MCF 10A (cell line): ENCODE measurements around the gene ETFDH. TPM values are rescaled to one million over a fixed set of nuclear protein-coding genes. Genes with fewer than 3 reads are reported as not detected.
"Not testable (repeated sequence)": the region's sequence is repeated elsewhere in the genome, so short reads cannot be mapped to it uniquely, and the experiment has no call there.

ENCODE experiments used
- BruUV-seq: library from RNA; stranded (reverse); fragments of 400-500 nt; replicated peaks from 2 replicates; lab custom pipeline; 2021; lab: Mats Ljungman, UMichigan
- CTCF ChIA-PET: fragments of 300-600 bp; sonication (Branson Sonifier 250); formaldehyde crosslinking; extraction: SDS; loops from one replicate; lab custom pipeline; 2021; ENCODE audit warnings: antibody characterized with exemption, inconsistent platforms; lab: Yijun Ruan, JAX
- POLR2A ChIA-PET: fragments of 300-600, 350-650 bp; sonication (Branson Sonifier 250); formaldehyde crosslinking; extraction: SDS; loops from one replicate; lab custom pipeline; 2020; ENCODE audit warnings: antibody characterized with exemption, inconsistent platforms; lab: Yijun Ruan, JAX
- DNase-seq: peaks from one replicate; pipeline ENCODE4 v3.0.0-alpha.2; 2018; ENCODE audit not compliant: unreplicated experiment
- H3K27ac Mint-ChIP-seq: one replicate; pipeline ENCODE4 v1.8.0; 2022; ENCODE audit warnings: mild to moderate bottlenecking, low read depth, mixed read lengths; ENCODE audit not compliant: unreplicated experiment
- H3K27me3 Mint-ChIP-seq: one replicate; pipeline ENCODE4 v1.8.0; 2022; ENCODE audit warnings: mixed read lengths; ENCODE audit not compliant: insufficient read depth, unreplicated experiment
- H3K36me3 Mint-ChIP-seq: one replicate; pipeline ENCODE4 v1.8.0; 2022; ENCODE audit warnings: mild to moderate bottlenecking, moderate library complexity, mixed read lengths; ENCODE audit not compliant: insufficient read depth, unreplicated experiment
- H3K4me1 Mint-ChIP-seq: one replicate; pipeline ENCODE4 v1.8.0; 2022; ENCODE audit warnings: mixed read lengths; ENCODE audit not compliant: insufficient read depth, unreplicated experiment
- H3K4me3 Mint-ChIP-seq: one replicate; pipeline ENCODE4 v1.8.0; 2022; ENCODE audit warnings: mild to moderate bottlenecking, moderate library complexity, mixed read lengths; ENCODE audit not compliant: unreplicated experiment
- H3K9me3 Mint-ChIP-seq: one replicate; pipeline ENCODE4 v1.8.0; 2022; ENCODE audit warnings: mixed read lengths; ENCODE audit not compliant: unreplicated experiment
- intact Hi-C: fragments of 100-400 bp; cut with micrococcal nuclease; formaldehyde crosslinking; loops from 2 replicates; pipeline ENCODE4 v1.14.1; 2022
- total RNA-seq: library from RNA; stranded (reverse); gene quantifications from 2 replicates; pipeline ENCODE4 v1.2.3, GENCODE V29; 2022
- TF ChIP-seq, protein P1 (sequence below): fragments of 200-600 bp; IDR thresholded peaks from one replicate; pipeline ENCODE4 v1.8.0; 2022; ENCODE audit warnings: antibody characterized with exemption, mild to moderate bottlenecking; ENCODE audit not compliant: unreplicated experiment

Gene ETFDH
- total RNA-seq, 1 experiment from 2014 or later: 19.2 TPM

DNA sequence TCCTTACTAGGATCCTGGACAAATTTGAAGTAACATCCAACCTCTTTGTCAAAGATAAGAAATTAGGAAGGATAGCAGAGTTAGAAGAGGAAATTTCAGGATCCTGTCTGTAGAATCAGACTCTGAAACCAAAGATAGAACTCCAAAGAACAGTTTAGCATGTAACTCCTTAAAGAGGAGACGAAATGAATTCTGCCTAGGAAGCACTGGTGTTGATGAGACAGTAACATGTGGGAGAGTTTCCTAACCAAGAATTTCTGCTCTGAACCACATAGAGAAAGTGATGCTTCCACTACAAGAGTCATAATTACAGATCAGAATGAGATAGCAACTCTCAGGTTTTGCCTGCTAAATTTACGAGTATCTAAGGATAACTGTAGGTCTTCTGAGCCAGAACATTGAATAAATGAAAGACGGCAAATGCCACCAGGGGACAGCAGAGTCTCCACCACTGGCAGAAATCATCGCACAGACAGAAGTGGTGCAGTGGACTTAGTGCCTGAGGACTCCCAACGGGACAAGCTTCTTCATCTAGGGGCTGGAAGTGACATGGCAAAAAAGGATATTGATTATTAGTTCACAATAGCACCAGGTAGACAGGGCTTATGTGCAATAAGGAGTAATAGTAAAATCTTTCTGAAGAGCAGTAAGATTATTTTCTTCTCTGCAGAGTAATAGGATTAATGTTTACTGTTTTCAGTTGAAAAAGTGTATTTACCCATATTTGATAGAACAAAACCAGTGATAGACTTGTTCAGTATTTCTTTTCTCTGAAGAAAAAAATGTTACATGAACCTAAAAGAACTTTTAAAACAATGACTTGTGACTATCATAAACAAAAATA lies 57.8 kb downstream of the ETFDH start:
- CTCF ChIA-PET: interaction anchor here (0.6 to 2.7 kb wide), 9 partner anchors 10 to 715 kb away, joined by 3 to 34 read pairs (median 4); no protein-coding TSS in a partner anchor
- H3K4me1 Mint-ChIP-seq: no peaks in the 10 kb centered on the region
- H3K36me3 Mint-ChIP-seq: no peaks in the 10 kb centered on the region
- H3K9me3 Mint-ChIP-seq: no peaks in the 10 kb centered on the region
- H3K27me3 Mint-ChIP-seq: peaks cover 55% of the 10 kb centered on the region
- TF ChIP-seq, protein P1, sequence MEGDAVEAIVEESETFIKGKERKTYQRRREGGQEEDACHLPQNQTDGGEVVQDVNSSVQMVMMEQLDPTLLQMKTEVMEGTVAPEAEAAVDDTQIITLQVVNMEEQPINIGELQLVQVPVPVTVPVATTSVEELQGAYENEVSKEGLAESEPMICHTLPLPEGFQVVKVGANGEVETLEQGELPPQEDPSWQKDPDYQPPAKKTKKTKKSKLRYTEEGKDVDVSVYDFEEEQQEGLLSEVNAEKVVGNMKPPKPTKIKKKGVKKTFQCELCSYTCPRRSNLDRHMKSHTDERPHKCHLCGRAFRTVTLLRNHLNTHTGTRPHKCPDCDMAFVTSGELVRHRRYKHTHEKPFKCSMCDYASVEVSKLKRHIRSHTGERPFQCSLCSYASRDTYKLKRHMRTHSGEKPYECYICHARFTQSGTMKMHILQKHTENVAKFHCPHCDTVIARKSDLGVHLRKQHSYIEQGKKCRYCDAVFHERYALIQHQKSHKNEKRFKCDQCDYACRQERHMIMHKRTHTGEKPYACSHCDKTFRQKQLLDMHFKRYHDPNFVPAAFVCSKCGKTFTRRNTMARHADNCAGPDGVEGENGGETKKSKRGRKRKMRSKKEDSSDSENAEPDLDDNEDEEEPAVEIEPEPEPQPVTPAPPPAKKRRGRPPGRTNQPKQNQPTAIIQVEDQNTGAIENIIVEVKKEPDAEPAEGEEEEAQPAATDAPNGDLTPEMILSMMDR: peak; percentile 75
- peak; percentile 69 for DNase-seq
- H3K4me3 Mint-ChIP-seq: no peak overlapping the region
- POLR2A ChIA-PET: interaction anchor here (0.8 kb wide), 1 partner anchor 121 kb away, joined by 3 read pairs; no protein-coding TSS in a partner anchor
- H3K27ac Mint-ChIP-seq: no peak overlapping the region
- BruUV-seq: no TSS peak
- intact Hi-C loops: loop anchor here (1.0 kb wide), 4 partner anchors 120 to 716 kb away; no protein-coding TSS in a partner anchor

DNA sequence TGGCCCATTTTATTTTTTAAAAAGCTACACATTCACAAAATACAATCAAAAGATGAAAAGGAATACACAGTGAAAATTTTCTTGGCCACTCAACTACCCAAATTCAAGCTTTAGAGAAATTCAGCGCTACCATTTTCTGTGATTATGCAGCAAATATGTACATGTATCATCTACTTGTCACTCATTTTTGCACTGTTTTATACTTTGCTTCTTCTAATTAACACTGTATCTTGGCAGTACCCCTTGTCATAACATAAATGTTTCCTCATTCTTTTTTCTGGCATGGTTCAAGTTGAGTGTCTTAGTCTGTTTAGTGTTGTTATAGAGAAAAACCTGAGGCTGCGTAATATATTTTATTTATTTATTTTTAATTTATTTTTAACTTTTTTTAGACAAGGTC lies 66.8 kb downstream of the ETFDH start:
- Mint-ChIP-seq H3K4me1 (no peaks in the 10 kb centered on the region), H3K36me3 (no peaks in the 10 kb centered on the region), H3K27me3 (no peaks in the 10 kb centered on the region), H3K4me3 (no peak overlapping the region), H3K9me3 (no peaks in the 10 kb centered on the region), H3K27ac (no peak overlapping the region)
- intact Hi-C loops: no loop called here
- TF ChIP-seq, protein P1: no peak
- POLR2A ChIA-PET: interaction anchor here (0.6 to 1.4 kb wide), 2 partner anchors 14 to 24 kb away, joined by 3 to 5 read pairs; no protein-coding TSS in a partner anchor
- CTCF ChIA-PET: no interaction called here
- no peak for DNase-seq
- no TSS peak for BruUV-seq

DNA sequence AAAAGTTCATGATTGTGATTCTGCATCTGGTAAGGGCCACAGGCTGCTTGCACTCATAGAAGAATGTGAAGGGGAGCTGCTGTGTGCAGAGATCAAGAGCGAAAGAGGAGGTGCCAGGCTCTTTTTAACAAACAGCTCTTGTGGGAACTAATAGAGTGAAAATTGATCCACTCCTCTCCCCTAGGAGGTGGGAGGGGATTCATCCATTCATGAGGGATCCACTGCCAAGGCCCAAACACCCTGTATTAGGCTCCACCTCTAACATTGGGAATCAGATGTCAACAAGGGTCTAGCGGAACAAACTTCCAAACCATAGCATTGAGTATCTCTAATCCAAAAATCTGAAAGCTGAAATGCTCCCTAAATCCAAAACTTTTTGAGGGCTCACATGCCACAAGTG lies 67.5 kb downstream of the ETFDH start:
- Mint-ChIP-seq H3K4me3 (no peak overlapping the region), H3K4me1 (no peaks in the 10 kb centered on the region), H3K9me3 (no peaks in the 10 kb centered on the region), H3K27me3 (no peaks in the 10 kb centered on the region), H3K27ac (no peak overlapping the region), H3K36me3 (no peaks in the 10 kb centered on the region)
- BruUV-seq: no TSS peak
- CTCF ChIA-PET: interaction anchor here (0.6 kb wide), 1 partner anchor 9 kb away, joined by 3 read pairs; no protein-coding TSS in a partner anchor
- TF ChIP-seq, protein P1: no peak
- POLR2A ChIA-PET: interaction anchor here (1.4 kb wide), 1 partner anchor 24 kb away, joined by 5 read pairs; no protein-coding TSS in a partner anchor
- intact Hi-C loops: no loop called here
- no peak for DNase-seq

DNA sequence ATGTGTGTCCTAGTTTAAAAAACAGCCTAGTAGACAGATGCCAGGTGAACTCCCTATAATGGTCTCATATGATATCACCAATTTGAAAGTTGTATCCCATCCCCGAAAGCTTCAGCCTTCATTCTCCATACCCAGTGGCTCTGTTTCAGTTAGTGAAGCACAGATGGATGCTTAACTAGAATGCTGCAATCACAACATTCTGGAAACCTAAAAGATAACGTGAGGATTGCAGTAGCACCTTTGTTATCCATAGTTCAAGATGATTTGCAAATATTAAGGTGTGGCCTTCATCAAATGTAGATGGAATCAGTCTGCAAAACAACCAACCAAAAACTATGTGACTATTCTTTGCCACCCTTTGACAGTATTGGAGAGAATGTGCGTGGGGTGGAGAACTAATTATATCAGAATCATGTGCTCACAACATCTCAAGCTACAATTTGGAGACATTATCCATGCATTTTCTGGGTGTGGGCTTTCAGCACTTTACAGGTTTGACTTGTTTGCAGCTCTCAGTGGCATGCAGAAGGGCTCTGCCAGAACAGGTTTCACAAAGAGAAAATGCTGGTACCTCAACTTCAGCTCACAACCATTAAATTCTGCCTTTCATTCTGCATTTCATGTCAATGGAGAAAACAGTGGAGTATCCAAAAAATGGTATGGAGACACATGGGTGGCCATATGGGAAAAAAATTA lies 69.4 kb downstream of the ETFDH start:
- CTCF ChIA-PET: no interaction called here
- Mint-ChIP-seq H3K27ac (no peak overlapping the region), H3K4me3 (no peak overlapping the region)

DNA sequence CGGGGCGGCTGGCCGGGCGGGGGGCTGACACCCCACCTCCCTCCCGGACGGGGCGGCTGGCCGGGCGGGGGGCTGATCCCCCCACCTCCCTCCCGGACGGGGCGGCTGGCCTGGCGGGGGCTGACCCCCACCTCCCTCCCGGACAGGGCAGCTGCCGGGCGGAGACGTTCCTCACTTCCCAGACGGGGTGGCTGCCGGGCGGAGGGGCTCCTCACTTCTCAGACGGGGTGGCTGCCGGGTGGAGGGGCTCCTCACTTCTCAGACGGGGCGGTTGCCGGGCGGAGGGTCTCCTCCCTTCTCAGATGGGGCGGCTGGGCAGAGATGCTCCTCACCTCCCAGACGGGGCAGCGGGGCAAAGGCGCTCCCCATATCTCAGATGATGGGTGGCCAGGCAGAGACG lies 74.4 kb downstream of the ETFDH start:
- H3K9me3 Mint-ChIP-seq, H3K27me3 Mint-ChIP-seq, BruUV-seq, H3K4me3 Mint-ChIP-seq, POLR2A ChIA-PET, H3K36me3 Mint-ChIP-seq, DNase-seq, H3K4me1 Mint-ChIP-seq, H3K27ac Mint-ChIP-seq, intact Hi-C loops, CTCF ChIA-PET: not testable (repeated sequence)

More for the DNA sequence above, 69.4 kb downstream of the ETFDH start:
- POLR2A ChIA-PET: no interaction called here
- DNase-seq: no peak
- TF ChIP-seq, protein P1: no peak
- Mint-ChIP-seq H3K27me3 (no peaks in the 10 kb centered on the region), H3K36me3 (no peaks in the 10 kb centered on the region), H3K4me1 (no peaks in the 10 kb centered on the region), H3K9me3 (no peaks in the 10 kb centered on the region)
- intact Hi-C loops: no loop called here
- no TSS peak for BruUV-seq
